HG03571 (cell line): ENCODE data around the gene ZIC4.

Experiments used
- ATAC-seq: cut with Tn5 transposase; IDR thresholded peaks from one replicate; pipeline ENCODE4 v1.9.1; 2021; ENCODE audit not compliant: unreplicated experiment

ZIC4 gene

DNA sequence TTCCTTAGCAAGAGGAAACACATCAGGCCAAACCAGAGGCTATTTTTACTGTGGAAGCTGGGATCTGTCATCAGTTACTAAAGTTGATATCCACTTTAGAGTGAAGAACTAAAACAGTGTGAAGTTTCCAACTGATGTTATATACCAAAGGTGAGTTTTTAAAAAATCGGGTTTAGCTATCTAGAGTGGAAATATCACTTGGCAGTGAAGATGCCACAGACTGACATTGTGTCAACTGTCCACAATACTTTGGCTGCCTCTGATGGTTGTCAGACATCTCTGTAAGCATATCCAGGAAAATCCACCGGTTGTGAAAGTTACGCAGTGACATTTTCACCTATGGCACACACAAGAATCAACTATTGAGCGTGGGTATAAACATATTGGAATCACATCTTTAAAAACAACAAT is 12.0 kb upstream of the ZIC4 start:
- ATAC-seq, result no peak

DNA sequence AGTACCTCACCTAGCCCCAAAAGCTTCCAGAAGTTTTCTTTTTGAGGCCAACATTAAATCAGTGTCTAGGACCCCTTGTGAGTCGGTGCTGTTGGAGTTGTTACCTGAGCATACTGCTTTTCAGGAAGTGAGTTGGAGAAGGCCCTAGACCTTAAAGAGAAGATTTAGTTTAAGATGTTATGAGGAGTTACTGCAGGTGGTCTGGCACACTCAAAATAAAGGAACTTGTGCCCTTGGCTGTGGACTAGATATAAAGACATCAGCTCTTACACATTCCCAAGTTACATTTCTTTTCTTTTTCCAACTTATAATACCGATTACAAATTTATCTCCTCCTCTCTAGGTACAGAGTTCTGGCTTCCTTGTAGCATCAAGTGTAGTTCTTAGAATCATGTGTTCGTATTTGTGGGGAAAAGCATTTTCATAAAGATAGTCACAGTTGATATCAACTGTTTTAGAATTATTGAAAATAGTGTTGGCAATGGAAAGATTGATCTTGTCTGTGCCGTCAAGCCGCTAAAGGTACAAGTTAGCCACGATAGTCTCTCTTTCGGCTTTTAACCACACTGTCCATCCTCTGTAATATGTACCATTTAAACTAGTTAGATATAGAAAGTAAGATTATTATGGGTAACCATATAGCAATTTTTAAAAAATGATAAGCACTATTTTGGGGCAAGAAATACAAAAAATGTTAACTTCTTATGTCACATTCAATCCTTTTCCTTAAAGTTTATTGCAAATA is 11.4 kb upstream of the ZIC4 start:
- no peak for ATAC-seq

DNA sequence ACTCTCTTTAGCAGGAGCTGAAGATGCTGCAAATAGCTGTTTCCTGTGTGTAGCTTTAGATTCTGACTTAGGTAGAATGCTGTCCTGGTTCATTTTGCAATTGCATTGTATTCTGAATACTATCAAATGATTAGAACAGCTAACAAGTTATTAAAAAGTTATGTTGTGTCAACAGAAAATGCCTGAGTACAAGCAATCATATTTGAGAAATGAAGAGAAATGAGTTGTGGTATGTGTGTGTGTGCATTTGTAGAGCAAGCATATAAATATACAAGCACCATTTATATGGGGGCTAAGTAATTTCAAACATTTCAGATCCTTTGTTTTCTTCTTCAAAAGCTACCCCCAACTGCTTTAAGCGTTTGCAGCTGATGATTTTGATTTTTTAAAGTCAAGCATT is 10.6 kb upstream of the ZIC4 start:
- no peak for ATAC-seq

DNA sequence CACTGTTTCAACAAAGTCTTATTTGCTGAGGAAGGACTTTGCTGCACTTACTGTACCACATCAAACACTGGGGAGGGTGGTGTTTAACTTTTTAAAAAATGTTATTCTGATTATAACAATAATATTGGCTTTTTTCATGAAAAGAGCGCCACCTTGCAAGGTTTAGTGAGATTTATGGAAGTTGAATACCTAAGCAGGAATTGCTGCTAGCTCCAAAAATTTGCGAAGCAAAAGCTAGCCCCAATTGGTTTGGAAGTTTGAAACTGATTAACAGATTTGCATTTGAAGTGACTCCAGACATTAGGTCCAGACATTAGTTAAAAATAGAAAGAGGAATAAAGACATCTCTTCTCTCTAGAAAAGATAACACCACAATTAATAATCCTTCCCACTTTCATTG is 9.5 kb upstream of the ZIC4 start:
- ATAC-seq, result no peak

DNA sequence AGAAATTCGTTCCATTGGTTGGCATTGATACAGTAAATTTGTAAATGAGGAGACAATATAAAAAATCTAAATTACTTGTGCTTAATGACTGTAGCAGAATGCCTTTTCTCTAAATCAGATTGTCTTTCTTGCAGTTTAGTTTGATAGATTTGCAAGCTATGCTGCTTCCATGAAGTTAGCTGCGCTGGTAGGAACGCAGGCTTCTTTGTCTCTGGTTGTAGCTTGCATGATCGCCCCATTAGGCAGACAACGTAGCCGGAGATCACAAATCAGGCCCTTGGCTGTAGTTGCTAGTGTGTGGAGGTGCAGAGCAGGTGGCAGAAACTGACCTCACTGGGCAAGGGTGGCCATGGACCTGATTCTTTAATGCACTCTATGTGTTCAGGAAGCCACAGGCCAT is 8.9 kb upstream of the ZIC4 start:
- no peak for ATAC-seq

DNA sequence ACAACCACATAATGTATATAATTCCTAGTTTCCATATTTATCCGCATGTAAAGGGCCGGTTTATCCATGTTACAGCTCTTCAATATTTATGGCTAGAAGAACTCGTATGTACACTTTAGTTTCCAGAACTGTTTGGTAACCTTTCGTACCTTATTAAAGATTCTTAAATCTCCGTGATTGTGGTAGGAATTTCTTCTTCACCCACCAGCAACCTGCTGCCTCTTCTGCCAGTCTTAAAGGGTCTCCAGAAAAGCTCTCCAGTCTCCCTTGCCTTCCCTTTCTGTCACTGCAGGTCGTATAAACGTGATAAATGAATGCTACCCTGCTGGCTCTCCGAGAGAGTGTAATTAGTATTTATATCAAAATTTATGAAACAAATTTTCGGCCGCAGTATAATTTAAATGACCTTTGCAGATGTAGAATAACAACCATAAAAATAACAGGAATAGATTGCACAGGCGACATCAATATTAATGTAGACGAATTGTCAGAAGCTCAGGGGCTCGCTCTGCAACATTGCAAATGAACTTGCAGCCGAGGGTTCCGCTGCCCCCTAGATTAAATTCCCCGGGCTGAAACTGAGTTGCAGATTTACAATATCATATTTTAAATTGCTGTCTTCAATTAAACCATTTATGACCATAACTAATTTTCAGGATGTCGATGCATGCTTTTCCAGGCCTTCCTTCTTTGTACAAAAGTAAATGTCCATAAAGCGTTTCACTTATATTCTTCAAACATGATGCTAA is 8.2 kb upstream of the ZIC4 start:
- no peak for ATAC-seq

DNA sequence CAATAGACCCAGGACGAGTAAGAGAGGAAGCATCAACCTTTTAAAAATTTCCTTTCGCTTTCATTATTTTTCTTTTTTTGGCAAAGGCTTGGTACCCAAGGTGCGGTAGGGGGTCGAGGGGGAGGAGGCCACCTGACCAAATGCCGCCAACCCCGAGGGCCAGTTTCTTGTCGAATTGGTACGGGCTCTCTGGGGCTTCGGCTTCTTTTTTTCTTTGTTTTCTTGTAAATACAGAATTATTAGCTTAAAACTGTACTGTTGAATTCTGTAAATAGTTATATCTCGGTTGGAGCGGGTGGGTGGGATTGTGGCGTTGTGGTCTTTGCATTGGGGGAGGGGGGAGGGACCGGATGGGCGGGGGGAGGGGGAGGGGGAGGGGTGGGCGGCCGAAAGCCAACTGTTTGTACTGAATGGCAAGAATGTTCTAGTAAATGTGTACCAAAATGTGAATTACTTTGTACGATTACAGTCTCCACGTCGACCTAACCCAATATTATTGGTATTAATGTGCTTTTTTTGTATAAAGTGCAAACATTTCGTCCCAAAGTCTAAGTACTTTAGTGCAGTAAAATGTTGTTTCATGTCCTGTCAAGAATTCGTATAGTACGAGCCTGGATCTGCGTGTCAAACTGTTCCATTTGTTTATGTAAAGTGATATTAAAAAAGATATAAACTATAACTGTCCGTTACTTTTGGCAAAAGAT is 7.5 kb upstream of the ZIC4 start:
- ATAC-seq, result no peak

DNA sequence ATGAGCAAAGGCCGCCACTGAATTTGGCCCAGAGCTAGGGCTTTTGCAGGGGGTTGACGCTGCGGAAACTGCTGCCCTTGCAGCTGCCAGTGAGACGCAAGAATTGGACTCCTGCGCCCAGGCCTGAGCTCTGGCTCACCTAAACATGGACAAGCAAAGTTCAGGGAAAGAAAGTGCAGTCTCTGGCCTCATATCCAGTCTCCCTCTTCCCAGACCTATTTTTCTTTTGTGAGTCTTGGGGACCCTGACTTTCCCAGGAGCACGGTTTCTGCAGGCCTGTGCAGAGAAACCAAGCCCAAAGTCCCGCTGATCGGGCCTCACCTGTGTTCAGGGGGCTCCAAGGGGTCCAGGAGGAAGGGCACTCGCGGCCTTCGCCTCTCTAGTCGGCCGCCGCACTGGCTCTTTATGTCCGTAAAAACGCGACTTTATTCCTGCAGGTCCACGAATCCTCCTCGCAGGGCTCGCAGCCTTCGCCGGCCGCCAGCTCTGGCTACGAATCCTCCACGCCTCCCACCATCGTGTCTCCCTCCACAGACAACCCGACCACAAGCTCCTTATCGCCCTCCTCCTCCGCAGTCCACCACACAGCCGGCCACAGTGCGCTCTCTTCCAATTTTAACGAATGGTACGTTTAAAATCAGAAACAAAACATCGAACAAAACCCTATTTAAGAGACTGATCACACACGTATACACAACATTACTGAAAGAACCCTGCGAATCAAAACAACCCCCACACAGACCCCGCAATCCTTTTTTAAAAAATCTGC is 6.8 kb upstream of the ZIC4 start:
- ATAC-seq, result no peak

DNA sequence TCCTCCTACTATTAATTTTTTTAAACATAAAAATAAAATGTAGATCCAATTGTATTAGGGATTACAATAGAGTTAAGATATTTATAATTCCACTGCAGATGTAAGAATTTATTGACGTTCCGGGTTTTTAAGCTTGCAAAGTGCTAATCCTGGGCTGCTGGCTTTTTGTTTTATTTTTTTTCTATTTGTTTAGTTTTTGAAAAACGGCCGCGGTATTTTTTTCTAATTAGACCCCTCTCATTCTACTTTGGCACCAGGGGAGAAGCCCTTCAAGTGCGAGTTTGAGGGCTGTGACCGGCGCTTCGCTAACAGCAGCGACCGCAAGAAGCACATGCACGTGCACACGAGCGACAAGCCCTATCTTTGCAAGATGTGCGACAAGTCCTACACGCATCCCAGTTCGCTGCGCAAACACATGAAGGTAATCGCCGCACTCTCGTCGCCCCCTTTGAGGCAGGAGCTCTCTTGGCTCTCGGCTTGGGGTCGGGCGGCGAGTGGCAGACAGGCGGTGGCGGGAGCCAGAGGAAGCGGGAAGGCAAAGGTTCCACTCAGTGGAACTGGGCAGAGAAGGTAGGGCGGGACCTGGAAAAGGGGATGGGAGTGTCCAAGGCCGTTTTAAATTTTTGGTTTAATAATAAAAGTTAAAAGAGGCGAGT is 6.0 kb upstream of the ZIC4 start:
- ATAC-seq, result no peak

DNA sequence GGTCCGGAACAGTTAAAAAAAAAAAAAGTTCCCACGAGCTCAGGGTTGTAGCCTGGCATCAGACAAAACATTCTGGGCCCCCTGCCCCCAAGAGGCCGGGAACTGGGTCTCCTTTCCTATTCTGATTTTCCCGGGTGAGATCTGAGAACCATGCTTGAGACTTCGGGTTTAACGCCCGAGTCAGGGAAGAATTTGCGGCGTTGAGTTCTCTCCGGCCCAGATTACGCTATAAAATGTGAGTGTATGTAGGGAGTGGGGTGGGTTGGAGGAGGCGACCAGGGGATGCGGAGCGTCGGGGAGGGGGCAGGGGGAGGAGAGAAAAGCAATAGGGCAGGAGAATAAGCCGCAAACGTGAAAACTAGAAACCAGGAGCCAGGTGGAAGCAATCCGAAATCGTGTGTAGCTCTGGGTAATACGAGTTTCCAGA is 5.5 kb upstream of the ZIC4 start:
- no peak for ATAC-seq

DNA sequence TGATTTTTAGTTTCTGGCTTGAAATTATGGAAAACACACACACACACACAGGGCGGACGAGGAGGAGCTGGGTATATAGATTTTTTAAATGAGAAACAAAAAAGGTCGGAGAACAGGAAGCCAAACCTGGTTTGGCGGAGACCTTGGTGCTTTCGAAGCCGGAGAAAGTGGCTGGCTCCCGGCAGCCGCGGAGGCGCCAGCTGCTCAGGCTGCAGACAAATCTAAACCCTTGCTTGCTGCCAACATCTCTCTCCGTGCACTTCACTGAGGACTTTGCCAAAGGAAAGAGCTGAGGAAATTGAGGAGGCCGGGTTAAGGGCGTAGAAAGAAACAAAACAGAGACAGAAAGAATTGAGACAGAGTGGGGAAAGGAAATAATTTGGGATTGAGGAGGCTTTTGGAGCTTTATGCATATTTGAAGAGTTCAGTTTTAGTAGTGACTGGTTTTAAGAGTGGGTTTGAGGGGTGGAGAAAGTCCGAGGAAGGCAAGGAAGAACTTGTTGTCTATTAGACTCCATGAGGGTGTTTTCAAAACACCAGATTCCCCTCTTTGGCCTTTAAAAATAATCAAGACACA is 5.0 kb upstream of the ZIC4 start:
- no peak for ATAC-seq

DNA sequence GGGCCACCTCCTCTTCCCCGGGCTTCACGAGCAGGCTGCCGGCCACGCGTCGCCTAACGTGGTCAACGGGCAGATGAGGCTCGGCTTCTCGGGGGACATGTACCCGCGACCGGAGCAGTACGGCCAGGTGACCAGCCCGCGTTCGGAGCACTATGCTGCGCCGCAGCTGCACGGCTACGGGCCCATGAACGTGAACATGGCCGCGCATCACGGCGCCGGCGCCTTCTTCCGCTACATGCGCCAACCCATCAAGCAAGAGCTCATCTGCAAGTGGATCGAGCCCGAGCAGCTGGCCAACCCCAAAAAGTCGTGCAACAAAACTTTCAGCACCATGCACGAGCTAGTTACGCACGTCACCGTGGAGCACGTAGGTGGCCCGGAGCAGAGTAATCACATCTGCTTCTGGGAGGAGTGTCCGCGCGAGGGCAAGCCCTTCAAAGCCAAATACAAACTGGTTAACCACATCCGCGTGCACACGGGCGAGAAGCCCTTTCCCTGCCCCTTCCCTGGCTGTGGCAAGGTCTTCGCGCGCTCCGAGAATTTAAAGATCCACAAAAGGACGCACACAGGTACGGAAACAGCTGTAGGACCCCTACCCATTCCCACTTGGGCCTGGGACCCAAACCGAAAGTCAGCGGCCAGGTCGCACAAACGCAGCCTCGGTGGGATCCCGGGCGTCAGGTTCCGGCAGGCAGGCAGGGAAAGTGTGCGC is 4.3 kb upstream of the ZIC4 start:
- ATAC-seq, result no peak

DNA sequence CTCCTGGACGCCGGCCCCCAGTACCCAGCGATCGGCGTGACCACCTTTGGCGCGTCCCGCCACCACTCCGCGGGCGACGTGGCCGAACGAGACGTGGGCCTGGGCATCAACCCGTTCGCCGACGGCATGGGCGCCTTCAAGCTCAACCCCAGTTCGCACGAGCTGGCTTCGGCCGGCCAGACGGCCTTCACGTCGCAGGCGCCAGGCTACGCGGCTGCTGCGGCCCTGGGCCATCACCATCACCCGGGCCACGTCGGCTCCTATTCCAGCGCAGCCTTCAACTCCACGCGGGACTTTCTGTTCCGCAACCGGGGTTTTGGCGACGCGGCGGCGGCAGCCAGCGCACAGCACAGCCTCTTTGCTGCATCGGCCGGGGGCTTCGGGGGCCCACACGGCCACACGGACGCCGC is 3.8 kb upstream of the ZIC4 start:
- ATAC-seq, result no peak

DNA sequence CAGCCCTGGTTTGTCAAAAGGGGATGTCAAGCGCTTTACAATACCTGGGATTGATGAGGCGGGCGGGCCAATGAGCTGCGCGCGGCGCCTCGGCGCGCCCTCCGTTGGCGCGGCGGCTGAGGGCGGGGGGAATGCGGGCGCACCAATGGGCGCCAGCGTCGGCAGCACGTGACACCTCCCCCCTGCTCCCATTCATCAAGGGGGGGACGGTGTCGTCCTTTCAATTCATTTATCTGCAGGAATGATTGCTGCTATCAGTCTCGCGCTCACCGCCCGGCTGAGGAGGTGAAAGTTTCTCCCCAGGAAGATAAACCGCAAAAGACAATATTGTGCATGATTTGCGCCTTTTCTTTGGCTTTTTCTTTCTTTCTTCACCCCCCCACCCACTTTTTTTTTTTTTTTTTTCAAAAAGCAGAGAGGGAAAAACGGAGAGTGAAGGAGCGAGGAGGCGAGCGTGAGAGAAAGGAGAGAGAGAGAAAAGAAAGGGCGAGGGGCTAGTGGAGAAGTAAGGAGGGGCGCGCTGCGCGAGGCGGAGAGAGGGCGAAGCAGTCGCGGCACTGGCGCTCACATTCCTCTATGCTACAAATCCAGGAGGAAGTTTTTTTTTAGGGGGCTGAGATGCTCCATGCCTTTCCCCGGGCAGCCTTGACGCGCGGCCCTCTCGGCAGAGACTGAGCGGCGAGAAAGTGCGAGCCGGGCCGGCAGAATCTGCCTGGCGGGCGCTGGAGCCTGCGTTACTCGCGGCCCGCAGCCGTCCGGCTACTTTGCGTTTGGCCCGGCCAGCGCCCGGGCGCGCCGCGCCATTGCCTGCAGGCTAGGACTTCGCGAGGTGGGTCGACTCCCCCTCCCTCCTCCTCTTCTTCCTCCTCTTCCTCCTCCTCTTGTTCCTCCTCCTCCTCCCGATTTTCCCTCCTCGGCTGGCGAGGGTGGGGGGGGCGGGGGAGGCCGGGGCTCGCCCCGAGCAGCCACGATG is 3.1 kb upstream of the ZIC4 start, which contains the start of gene ZIC1:
Gene ZIC1, plus strand, starts transcription at position 223 of the 973 bp plus-strand sequence. Its CDS starts 748 bp downstream, at position 971.
- ATAC-seq, result no peak

DNA sequence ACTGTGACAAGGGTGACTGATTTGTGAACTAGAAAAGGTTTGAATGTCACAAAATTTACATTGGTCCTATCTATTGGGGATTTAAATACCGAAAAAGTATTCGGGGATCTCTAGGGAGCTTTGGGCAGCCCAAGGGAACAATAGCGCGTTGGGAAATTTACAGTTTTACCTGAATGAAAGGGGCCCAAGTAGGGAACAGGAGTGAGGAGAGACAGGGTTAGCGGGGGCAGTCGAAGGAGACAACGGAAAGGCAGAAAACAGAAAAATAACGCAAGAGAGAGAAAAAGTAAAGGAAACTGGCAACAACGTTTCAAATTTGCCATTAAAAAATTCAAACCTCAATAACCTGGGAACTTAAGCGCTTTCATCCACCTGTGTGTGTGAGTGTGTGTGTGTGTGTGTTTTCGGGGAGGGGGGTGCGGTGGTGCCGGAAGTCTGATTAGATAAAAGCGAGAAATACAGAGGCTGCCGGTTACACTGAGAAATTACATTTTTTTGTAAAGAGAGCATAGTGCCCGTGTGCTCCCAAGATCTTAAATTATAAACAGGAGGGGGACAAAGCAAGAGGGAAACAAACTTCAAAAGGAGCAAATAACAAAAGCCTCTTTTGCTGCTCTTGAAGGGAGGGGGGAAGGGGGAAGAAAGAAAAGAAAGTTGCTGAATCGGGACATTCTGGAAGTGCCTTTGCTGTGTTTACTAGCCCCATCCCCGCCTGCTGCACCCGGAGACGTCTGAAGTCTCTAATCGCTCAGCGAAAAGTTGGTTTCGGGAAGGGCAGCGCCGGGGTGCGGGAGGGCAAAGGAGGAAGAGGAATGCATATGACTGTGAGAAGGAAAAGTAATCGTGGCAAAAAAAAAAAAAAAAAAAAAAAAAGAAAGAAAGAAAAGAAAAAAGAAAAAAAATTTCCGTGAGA is 2.1 kb upstream of the ZIC4 start:
- no peak for ATAC-seq

DNA sequence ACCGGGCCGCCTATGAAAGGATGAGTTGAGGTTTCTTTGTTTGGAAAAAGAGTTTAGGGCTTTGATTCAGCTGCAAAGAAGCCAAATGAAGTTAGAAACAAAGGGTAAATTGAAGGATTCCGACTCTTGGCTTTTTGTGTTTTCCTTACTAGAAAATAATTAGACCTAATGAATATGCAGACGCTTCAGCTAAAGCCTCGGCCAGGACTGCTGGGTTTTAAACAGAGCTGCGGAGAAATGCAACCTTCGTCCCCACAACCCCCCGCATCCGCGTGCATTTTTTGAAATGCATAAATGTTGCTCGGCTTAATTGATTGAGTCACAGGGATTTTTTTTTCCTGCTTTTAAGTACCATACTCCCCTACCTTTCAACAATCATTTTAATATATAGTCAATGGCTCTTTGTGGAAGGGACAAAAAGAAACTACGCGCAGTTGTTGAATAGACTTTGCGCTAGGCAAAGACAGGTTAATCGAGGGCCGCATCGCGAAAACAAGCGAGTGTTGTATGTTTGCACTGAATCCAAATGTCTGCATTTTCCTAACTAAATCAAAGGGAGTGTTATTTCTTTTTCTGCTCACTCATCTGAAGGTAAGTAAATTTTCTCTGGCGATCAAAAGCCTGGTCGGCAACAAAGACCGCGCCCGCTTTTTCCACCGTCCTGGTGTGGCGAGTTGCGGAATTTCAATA is 1.3 kb upstream of the ZIC4 start:
- ATAC-seq, result no peak

DNA sequence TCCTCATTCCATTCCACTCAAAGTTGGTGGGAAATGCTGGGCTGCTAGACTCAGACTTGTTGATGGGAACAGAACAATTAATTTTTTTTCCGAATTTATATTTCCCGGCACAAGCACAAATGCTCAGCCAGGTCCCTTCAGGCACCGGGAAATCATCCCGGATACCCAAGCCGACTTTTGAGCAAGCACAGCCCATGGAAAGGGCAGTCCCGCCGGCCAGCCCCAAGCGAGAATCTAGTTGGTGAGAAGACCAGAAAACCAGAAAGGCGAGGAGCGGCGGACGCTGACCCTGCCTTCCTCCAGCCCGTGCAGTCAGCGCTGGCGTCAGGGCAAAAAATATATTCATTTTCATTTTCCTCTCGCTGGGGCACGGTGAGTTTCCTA is 763 bp upstream of the ZIC4 start:
- no peak for ATAC-seq
